DOHH2 (cell line): ENCODE measurements around the gene IL1RN.

ENCODE experiments used
- H3F3A ChIP-seq: fragments of 200-600 bp; sonication (generic), shearing (Covaris generic); 2 replicates; pipeline ENCODE4 v1.6.0; 2016; ENCODE audit warnings: antibody characterized with exemption, mild to moderate bottlenecking; ENCODE audit not compliant: control insufficient read depth, insufficient read depth
- H3K27ac ChIP-seq: fragments of 200-600 bp; sonication (generic); 2 replicates; pipeline ENCODE4 v1.5.1; 2014; ENCODE audit warnings: low read depth, mild to moderate bottlenecking, low read length, moderate library complexity
- H3K27me3 ChIP-seq: fragments of 200-600 bp; sonication (generic); 2 replicates; pipeline ENCODE4 v1.6.1; 2014; ENCODE audit warnings: mild to moderate bottlenecking, low read length, mixed read lengths; ENCODE audit not compliant: control insufficient read depth
- H3K36me3 ChIP-seq: fragments of 200-600 bp; sonication (generic); 2 replicates; pipeline ENCODE4 v1.6.1; 2014; ENCODE audit warnings: mild to moderate bottlenecking, low read length, moderate library complexity, mixed read lengths; ENCODE audit not compliant: control insufficient read depth
- H3K4me1 ChIP-seq: fragments of 200-600 bp; sonication (generic); 2 replicates; pipeline ENCODE4 v1.6.1; 2014; ENCODE audit warnings: mild to moderate bottlenecking, low read length, mixed read lengths; ENCODE audit not compliant: control insufficient read depth
- H3K4me2 ChIP-seq: fragments of 200-600 bp; sonication (generic); 2 replicates; pipeline ENCODE4 v1.6.0; 2014; ENCODE audit warnings: mild to moderate bottlenecking, low read length, moderate library complexity
- H3K4me3 ChIP-seq: fragments of 200-600 bp; sonication (generic); 2 replicates; pipeline ENCODE4 v1.5.1; 2014; ENCODE audit warnings: mild to moderate bottlenecking, low read length, mixed read lengths
- H3K79me2 ChIP-seq: fragments of 200-600 bp; sonication (generic); 2 replicates; pipeline ENCODE4 v1.6.1; 2014; ENCODE audit warnings: mild to moderate bottlenecking, low read length, mixed read lengths; ENCODE audit not compliant: control insufficient read depth
- H3K9me2 ChIP-seq: fragments of 200-600 bp; sonication (generic); replicated peaks from 2 replicates; pipeline ENCODE4 v1.6.1; 2014; ENCODE audit warnings: mild to moderate bottlenecking, low read length, mixed read lengths; ENCODE audit not compliant: control insufficient read depth
- H3K9me3 ChIP-seq: fragments of 200-600 bp; sonication (generic); 2 replicates; pipeline ENCODE4 v1.6.1; 2014; ENCODE audit warnings: antibody characterized with exemption, low read length, mixed read lengths; ENCODE audit not compliant: control insufficient read depth, insufficient read depth
- H4K20me1 ChIP-seq: fragments of 200-600 bp; sonication (generic); 2 replicates; pipeline ENCODE4 v1.6.0; 2014; ENCODE audit warnings: low read depth, mild to moderate bottlenecking, antibody characterized with exemption, low read length, moderate library complexity; ENCODE audit not compliant: control insufficient read depth, insufficient read depth
- CTCF ChIP-seq: fragments of 200-600 bp; sonication (generic); IDR thresholded peaks from one replicate; pipeline ENCODE4 v1.5.1; 2014; ENCODE audit warnings: antibody characterized with exemption, mild to moderate bottlenecking, low read depth, low read length; ENCODE audit not compliant: poor library complexity, severe bottlenecking
- EZH2phosphoT487 ChIP-seq: fragments of 200-600 bp; sonication (generic); IDR thresholded peaks from 2 replicates; pipeline ENCODE4 v1.6.1; 2017; ENCODE audit warnings: borderline replicate concordance, mild to moderate bottlenecking, antibody characterized with exemption, low read length, moderate library complexity, mixed read lengths

Gene IL1RN

GRCh38 chr2:113160962-113161361 lies 33.6 kb downstream of the IL1RN start:
- Histone ChIP-seq H3K4me1 (peaks cover 21% of the 10 kb centered on the region), H3K9me3 (no peaks in the 10 kb centered on the region), H3K79me2 (no peaks in the 10 kb centered on the region), H3K4me3 (no peak overlapping the region), H3K4me2 (no peak overlapping the region), H4K20me1 (no peaks in the 10 kb centered on the region), H3K27me3 (peaks cover 18% of the 10 kb centered on the region), H3F3A (peaks cover 9% of the 10 kb centered on the region), H3K36me3 (no peaks in the 10 kb centered on the region), H3K27ac (no peak overlapping the region), H3K9me2 (no peaks in the 10 kb centered on the region)
- TF ChIP-seq CTCF (no peak), EZH2phosphoT487 (no peak)

DNA sequence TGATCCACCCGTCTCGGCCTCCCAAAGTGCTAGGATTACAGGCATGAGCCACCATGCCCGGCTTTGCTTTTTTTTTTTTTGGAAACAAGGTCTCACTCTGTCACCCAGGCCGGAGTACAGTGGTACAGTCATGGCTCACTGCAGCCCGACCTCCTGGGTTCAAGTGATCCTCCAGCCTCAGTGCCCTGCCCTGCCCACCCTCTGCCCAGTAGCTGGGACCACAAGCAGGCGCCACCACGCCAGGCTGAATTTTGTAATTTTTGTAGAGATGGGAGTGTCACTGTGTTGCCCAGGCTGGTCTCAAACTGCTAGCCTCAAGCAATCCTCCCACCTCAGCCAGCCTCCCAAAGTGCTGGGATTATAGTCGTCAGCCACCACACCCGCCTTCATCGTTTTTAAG lies 34.8 kb downstream of the IL1RN start:
- Histone ChIP-seq H3K27me3 (peaks cover 8% of the 10 kb centered on the region), H3K9me3 (no peaks in the 10 kb centered on the region), H3K36me3 (no peaks in the 10 kb centered on the region), H3K9me2 (no peaks in the 10 kb centered on the region), H4K20me1 (no peaks in the 10 kb centered on the region), H3K79me2 (no peaks in the 10 kb centered on the region), H3K4me3 (no peak overlapping the region), H3K4me2 (no peak overlapping the region), H3K4me1 (peaks cover 13% of the 10 kb centered on the region), H3K27ac (no peak overlapping the region), H3F3A (peaks cover 5% of the 10 kb centered on the region; the same call in 1 of the 2 replicates)
- TF ChIP-seq CTCF (no peak), EZH2phosphoT487 (no peak)

DNA sequence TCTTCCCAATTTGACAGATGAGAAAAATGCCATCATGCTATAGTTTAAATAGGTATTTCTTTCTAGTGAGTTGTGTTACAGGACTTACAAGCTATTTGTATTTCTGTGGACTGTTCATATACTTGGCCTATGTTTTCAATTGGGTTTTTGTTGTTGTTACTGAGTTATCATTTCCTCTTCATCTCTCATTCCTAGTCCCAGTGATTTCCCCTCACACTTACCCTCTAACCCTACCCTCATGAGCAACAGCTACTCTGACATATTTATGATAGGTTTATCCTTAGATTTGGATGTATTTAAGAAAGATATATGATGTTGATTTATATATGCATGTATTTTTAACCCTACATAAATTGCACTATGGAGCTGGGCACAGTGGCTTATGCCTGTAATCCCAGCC lies 35.5 kb downstream of the IL1RN start:
- no peaks in the 10 kb centered on the region for H3K9me2 ChIP-seq
- H3K4me2 ChIP-seq: no peak overlapping the region
- no peaks in the 10 kb centered on the region for H3K79me2 ChIP-seq
- H3K36me3 ChIP-seq: no peaks in the 10 kb centered on the region
- no peak overlapping the region for H3K4me3 ChIP-seq
- TF ChIP-seq EZH2phosphoT487 (no peak), CTCF (no peak)
- peaks cover 3% of the 10 kb centered on the region for H3K27me3 ChIP-seq
- peaks cover 5% of the 10 kb centered on the region; the same call in 1 of the 2 replicates for H3F3A ChIP-seq
- H3K27ac ChIP-seq: no peak overlapping the region
- H3K9me3 ChIP-seq: no peaks in the 10 kb centered on the region
- peaks cover 7% of the 10 kb centered on the region for H3K4me1 ChIP-seq
- H4K20me1 ChIP-seq: no peaks in the 10 kb centered on the region
